HG03457 (cell line): ENCODE results near the gene ARHGEF3.

Experiments
- ATAC-seq: cut with Tn5 transposase; IDR thresholded peaks from one replicate; pipeline ENCODE4 v1.9.1; 2021; ENCODE audit warnings: moderate number of reproducible peaks; ENCODE audit not compliant: unreplicated experiment

The ARHGEF3 gene

GRCh38 chr3:56801662-56802377 is at the start of gene ARHGEF3:
TSS of gene ARHGEF3 (minus strand) at chr3:56801949. CDS start at chr3:56801798, 151 bp downstream.
- peak; percentile 75 for ATAC-seq

- no peak for ATAC-seq
Measured at GRCh38 chr3:56849698-56850097, 47.9 kb upstream of the ARHGEF3 start.

DNA sequence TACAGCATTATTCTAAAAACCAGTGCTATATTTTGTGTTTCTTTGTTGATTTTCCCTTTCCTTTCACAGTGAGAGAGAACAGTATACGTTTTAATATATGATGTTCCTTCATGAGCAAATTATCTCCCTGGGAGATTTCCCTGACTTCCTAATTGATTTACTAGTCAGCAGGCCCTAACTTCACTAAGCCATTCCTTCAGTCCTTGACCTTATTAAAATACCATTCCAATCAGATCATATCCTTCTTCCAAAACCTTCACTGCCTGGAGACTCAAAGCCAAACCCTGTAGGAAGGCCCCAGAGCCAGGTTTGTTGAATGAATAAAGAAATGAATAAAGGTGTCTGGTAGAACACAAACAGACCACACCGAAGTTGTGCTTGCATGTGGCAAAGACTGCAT is 43.8 kb upstream of the ARHGEF3 start:
- no peak for ATAC-seq

GRCh38 chr3:56844536-56844935 is 42.8 kb upstream of the ARHGEF3 start:
- no peak for ATAC-seq

DNA sequence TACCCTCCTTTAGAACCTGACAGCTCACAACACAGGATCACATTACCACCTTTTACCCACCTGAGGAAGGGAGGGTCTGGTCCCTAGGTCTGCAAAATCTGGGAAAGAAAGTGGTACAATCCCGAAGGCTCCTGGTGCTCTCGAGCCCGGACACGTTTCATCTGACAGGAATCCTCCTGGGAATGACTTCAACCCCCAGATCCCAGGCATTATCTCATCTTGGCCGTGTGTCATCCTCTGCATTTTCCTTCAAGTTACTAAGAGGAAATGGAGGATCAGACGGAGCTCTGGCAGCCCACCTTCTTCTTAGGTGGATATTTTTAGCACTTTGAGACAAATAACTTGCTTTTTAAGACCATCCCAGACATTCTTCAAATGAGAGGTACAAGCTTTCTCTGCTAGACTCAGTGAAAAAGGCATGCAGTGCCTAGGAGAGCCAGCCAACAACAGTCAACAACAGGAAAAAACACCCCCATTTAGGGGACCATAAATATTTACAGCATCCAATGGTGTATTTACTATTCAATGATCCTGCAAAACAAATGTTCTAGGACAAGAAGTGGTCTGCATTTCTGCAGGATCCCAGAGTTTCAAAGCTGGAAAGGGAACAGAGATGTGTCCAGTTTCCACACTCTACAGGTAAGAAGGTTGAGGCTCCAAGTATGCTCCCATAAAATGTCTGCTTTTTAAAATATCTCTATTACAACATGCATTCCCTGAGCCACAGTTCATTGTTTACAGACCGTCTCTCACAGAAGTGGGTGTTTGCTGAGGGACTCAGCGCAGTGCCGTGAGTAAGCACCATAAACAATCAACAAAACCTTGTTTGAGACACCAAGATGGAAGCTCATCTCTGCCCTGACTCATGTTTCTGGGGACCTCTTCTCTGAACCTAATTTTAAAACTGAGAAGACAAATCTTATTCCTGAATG is 38.3 kb upstream of the ARHGEF3 start:
- no peak for ATAC-seq

GRCh38 chr3:56838448-56838847 is 36.7 kb upstream of the ARHGEF3 start:
- ATAC-seq = no peak

DNA sequence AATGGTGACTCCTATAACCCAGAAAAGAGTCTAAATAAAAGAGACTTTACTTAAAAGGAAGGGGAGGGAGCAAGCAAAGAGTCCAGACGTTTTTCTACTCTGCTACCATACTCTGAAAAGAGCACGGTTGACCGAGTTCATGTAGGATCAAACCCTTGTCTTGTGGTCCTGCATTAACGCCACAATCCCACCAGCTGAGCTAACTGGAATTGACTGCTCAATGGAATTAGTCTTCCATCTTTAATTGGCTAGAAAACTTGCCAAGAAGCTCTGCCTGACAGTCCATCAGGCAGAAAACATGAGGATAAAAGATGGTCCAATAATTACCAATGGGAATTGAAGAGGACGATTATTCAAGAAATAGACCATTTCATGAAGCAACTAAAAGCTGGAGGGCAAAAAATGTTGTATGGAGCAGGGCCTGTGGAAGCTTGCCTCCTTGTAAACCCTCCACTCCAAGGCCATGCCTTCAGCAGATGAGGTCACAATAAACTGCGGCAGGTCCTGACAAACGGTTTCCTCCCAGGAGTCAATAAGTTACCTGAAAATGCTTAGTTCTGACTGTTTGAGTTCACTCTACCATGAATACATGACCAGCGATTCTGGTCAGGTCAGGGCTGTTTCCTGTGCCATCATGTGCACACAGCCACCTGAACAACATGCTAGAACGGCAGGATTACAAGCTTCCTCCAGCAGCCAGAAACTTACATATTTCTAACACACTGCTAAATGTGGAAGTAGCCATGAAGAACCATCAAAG is 35.6 kb upstream of the ARHGEF3 start:
- ATAC-seq = peak; percentile 92

GRCh38 chr3:56836276-56837163 is 34.8 kb upstream of the ARHGEF3 start:
- no peak for ATAC-seq

- ATAC-seq = no peak
Measured at GRCh38 chr3:56835650-56836227, 34.0 kb upstream of the ARHGEF3 start.

- ATAC-seq = no peak
Measured at GRCh38 chr3:56833536-56833935, 31.8 kb upstream of the ARHGEF3 start.

- ATAC-seq = no peak
Measured at GRCh38 chr3:56833022-56833421, 31.3 kb upstream of the ARHGEF3 start.

DNA sequence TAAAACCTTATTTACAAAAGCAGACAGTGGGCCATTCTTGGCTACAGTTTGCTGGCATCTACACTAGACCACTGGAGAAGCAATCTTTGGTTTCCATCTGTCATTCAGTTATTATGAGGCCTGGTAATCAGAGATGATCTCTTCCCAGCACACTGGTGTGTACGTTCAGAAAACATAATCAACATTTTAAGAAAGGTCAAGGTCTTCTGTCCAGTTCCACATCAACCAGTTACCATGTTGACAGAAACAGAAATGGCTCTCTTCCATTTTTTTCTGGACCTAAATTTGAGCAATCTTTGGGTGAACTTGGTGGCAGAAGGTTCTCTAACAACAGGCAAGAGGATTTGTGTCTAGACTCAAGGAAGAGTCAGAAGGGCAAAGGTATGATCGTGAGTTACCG is 29.8 kb upstream of the ARHGEF3 start:
- ATAC-seq = no peak

DNA sequence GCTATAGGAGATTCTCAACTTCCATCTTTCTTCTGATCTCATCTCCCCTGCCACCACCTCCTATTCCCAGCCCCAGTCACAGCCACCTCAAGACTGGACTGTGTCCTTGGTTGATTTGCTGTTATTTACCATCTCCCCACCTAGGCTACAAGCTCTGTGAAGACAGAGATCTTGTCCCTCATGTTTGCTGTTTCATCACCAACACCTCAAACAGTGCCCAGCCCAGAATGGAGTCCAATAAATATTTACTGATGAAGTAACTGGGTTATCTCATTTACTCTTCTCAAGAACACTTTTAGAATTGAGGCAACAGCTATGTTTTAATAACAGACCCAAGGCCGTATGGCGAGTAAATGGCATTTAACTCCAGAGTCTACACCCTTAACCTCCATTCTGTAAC is 29.1 kb upstream of the ARHGEF3 start:
- no peak for ATAC-seq

GRCh38 chr3:56829533-56829932 is 27.8 kb upstream of the ARHGEF3 start:
- no peak for ATAC-seq

GRCh38 chr3:56826831-56827722 is 25.3 kb upstream of the ARHGEF3 start:
- no peak for ATAC-seq

- no peak for ATAC-seq
Measured at GRCh38 chr3:56825567-56826438, 24.1 kb upstream of the ARHGEF3 start.

DNA sequence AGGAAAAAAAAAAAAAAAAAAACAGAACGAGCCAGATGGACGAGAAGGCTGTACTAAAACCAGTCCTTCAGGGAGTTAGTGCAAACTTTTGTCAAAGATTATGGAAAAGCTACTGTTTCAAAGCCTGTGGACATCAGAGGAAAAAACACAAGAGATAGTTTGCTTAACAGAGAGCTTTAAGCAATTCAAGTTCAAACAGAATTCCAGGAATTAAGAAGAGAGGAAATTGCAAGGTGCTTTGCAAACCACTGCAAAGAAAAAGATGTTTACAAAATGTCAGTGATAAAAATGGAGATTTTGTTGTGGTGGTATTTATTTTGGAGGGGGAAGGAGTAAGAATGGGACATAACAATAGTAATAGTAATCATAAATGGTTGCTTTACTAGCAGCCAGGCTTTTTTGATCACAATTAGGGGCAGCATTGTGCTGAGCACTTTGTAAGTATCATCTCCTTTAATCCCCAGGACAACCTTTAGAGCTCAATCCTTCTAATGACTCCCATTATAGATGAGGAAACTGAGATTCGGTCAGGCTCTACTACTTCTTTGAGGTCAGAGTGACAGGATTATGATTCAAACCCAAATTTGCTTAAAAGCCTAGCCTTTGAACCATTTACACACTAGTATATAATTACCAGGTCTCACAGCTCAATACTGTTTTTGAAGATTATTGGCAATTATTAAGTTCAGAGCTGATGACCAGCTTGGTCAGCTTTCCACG is 22.4 kb upstream of the ARHGEF3 start:
- no peak for ATAC-seq
